HG03439 (cell line): ENCODE measurements around the gene NCK1.
"Not testable (repeated sequence)": the region's sequence is repeated elsewhere in the genome, so short reads cannot be mapped to it uniquely, and the experiment has no call there.

Source experiments
- ATAC-seq: cut with Tn5 transposase; IDR thresholded peaks from one replicate; pipeline ENCODE4 v1.9.1; 2021; ENCODE audit warnings: mild to moderate bottlenecking, moderate library complexity; ENCODE audit not compliant: unreplicated experiment

The NCK1 gene

DNA sequence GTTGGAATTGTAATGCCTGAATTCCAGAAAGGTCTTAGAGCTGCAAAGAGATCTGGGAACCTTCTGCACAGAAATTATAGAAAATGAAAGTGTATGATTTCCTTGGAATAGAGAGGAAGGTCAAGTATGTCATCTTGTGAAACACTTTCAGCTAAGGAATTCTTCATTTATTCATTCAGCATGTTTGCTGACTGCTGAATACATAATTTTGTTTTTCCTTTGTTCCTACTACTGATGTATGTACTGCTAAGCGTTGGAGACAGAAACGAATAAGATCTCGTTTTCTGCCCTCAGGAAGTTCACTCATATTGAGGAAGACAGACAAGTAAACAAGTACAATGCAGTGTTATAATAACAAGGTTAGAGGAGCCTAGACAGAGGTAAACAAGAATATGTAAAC is 81.4 kb downstream of the NCK1 start:
- ATAC-seq: no peak

DNA sequence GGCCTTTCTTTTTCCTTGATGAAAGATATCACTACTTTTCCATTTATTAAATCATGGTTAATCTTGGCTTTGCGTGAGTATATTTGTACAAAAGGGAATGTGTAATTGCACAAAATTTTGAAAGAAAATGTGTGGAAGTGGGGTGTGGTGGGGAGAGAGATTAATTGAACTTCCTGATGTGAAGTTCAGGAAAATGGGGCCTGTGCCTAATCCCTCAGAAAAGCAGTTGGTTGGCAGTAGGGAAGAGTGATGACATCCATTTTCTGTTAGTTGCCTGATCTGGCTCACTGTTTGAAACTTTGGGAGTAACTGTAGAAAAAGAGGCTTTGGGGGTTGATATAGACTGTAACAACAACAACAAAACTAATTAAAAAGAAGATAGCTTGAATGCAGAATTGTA is 85.0 kb downstream of the NCK1 start:
- ATAC-seq: no peak

DNA sequence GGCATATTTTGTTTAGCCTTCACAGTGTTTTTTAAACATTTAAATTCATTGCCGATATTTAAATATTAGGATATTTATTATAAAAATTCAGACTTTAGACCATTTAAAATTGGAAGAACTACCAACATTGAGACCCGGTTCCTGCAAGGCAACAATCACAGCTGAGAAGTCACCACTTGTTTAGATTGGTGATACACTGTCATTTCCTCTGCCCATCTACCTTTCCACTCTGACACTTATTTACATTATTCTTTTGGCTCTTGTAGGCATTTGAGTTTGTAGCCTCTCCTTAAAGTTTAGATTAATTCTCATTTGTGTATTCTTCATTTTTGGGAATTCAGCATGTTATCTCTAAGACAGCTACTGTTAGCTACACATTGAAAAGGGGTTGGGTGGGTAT is 85.5 kb downstream of the NCK1 start:
- ATAC-seq: no peak

DNA sequence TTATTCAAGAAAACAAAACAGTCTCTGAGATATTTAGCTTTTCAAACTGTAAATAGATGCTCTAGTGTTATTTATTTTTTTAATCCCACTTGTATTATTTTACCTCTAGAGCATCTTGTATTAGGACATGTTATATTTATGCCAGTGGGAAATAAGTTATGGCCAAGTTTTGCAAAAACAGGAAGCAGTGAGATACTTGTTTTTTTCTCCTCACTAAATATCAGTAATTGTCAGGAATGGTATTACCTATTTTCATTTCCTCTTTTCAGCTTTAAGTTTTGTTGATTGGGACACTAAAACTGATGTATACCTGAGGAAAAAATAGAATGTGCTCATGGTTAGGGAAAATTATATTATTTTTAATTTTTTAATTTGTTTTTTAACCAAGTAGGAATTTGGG is 87.1 kb downstream of the NCK1 start:
- ATAC-seq: no peak

DNA sequence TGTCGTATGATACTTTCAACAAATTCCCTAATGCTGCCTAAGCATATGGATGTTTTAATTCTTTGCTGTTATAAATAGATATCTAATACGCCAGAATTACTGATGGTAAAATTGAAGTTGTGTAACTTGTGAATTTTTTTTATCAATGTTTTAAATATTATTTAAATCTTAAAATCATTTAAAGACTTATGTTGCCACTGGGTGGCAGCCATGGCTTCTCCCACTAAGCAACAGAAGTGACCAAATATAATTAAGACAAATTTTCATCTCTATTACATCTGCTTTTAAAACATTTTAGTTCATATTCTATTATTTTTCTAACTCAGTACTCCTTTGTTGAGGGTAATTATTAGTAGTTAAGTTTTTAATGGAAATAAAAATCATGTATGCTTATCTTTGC is 87.7 kb downstream of the NCK1 start:
- no peak for ATAC-seq

DNA sequence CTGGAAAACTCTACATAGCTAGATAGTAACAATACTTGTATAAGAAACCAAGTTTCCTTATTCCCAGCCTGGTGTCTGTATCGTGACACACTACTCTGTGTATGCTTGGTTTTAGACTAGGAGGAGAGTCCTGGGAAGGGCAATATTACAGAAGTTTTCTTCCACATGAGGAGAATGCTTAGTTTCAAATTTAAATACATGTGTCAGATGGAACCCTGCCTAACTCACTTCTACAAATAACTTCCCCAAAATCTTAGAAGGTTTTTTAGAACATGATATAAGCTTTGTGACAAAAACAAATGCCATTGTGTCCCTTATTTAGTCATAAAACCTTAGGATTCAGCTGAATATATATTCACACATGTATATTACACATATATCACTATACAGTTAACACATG is 88.6 kb downstream of the NCK1 start:
- ATAC-seq: no peak

DNA sequence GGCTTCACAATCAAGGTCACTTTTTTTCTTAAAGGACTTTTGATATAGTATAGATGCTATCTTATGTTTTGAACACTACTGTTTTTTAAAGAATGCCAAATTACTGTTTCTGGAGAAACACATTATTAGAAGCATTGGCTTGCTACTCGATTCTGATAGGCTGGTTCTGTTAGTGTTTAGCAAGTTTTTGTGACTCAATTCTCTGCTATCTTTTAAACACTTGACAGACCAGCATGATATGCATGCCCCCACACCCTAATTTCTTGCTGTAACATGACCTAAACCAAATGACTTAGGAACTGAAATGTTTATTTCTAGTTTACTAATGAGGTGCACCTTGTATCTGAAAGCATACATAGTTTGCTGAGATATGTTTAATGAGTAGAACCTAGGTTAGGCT is 90.3 kb downstream of the NCK1 start:
- no peak for ATAC-seq

DNA sequence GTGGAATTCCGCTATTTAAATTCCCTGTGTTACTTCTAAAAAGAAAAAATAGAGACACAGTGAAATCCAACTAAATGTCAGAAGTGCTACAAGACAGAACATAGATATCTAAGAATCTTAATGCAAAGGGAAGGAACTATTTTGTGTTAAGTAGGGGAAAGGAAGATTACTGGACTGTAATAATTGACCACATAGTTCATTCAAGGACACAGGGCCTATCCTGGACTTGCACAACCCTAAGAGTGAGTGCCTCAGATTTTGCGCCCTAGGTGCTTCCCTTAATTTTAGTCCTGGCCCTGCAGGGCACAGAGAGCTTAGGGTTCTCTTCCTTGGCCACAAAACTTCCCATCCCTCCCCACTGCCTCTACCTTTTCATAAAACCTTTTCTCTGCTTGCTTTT is 92.2 kb downstream of the NCK1 start:
- ATAC-seq: no peak

DNA sequence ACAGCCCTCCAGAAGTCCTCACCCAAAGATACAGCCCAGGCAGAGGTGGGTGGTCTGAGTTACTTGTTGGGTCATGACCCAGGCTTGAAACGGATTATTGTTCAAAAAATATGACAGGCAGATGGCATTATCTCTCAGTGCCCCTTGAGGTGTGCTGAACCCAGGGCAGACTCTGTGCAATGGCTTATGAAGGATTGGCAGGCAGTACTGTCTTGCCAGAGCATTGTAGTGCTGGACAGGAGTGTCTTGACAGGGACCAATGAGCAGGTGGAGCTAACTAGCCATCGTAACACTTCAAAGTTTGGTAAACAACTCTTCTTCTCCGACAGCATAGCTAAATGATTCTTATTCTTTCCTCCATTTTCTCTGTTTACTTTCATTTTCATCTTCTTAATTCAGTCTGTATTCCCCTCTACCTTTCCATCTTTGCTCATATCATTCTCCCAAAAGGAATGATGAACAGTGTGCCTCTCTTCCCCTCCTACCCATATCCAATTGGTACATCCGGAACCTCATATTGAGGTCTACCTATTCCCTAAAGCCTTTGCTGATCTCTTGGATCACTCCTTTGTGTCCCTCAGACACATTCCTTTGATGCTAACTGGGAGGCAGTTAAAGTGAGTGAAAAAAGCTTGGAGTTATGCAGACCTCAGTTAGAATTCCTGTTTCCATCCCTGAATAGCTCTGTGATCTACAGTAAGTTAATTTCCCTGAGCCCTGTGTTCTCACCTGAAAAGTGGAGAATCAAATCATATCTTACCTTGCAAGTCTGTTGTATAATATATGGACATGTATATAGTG is 93.2 kb downstream of the NCK1 start:
- no peak for ATAC-seq

DNA sequence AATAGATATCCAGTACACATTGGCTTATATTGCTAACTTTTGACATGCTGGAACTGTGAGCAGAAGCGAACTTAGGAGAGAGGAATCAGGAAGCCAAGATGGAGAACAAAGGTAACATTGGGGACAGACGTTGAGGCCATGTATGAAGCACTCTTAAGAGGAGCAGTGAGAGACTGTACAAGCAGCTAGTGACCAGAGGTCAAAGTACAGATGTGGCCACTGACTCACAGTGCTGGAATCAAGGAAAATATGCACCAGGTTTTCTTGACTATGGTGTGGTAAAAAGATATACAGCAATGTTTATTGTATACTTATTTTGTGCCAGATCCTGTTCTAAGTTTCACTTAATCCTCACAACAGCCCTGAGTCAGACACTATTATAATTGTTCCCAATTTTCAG is 93.8 kb downstream of the NCK1 start:
- ATAC-seq: no peak

DNA sequence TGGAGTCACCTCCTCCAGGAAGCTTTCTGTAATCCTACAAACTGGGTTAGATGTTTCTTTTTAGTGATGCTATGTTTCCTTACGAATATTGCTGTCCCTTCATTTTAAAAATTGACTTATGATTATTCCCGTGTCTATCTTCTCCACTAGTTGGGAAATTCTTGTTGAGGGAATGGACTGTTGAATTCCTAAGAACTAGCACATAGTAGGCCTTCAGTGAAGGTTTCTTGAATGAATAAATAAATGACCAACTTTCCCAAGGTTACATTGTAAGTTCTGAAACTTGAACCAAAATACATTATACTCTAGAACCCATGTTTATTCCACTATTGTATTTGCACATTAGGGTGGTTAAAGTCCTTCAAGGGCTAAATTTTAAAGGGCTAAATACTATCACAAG is 95.0 kb downstream of the NCK1 start:
- no peak for ATAC-seq

DNA sequence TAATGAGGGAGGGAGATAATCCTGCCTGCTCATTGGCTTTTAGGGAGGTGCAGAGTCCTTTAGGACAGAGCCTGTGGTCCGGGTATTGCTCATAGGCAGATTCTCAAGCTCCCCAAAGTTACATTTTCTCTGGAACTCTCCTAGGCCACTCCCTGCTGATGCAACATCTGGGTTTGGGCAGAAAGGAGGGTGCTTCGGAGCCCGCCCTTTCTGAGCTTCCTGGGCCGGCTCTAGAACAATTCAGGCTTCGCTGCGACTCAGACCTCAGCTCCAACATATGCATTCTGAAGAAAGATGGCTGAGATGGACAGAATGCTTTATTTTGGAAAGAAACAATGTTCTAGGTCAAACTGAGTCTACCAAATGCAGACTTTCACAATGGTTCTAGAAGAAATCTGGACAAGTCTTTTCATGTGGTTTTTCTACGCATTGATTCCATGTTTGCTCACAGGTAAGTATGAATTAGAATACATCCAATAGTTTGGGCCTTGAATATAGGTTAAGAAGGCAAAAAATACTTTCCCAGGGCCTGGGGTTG is 95.8 kb downstream of the NCK1 start, which contains the start of gene IL20RB:
IL20RB (plus strand) TSS at position 233 of the 538 bp plus-strand sequence; CDS start at position 364, 131 bp downstream.
- no peak for ATAC-seq

DNA sequence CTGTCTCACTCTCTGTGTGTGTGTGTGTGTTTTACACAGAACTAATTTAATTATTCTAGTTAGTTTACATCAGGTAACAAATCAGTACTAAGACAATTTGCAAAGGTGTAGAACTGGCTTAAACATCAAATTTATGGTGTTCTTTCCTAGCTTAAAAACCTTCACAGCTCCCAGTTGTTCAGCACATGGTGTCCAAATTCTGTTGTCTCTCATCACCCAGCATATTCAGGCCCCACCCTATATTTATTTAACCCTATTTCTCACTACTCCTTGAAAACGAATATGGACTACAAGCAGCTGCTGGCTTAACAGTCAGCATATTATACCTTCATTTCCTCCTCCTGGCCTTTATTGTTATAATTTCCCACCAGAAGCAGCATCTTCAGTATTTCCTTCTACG is 96.9 kb downstream of the NCK1 start:
- ATAC-seq: no peak

DNA sequence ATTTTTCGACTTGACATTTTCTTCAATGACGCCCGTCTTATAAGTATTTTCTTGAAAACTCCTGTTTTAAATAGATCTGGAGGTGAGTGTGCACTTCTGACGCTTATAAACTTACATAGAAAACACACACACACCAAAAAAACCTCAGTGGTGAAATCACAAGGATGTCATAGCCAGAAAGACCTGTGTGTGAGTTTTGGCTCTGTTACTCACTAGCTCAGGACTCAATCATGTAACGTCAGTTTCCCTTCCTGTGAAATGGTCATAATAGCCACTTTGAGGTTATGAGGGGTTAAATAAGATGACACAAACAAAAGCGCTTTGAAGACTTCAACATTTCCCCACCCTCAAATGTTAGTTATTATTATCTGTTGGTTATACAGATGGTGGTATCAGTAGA is 97.6 kb downstream of the NCK1 start:
- ATAC-seq: no peak

DNA sequence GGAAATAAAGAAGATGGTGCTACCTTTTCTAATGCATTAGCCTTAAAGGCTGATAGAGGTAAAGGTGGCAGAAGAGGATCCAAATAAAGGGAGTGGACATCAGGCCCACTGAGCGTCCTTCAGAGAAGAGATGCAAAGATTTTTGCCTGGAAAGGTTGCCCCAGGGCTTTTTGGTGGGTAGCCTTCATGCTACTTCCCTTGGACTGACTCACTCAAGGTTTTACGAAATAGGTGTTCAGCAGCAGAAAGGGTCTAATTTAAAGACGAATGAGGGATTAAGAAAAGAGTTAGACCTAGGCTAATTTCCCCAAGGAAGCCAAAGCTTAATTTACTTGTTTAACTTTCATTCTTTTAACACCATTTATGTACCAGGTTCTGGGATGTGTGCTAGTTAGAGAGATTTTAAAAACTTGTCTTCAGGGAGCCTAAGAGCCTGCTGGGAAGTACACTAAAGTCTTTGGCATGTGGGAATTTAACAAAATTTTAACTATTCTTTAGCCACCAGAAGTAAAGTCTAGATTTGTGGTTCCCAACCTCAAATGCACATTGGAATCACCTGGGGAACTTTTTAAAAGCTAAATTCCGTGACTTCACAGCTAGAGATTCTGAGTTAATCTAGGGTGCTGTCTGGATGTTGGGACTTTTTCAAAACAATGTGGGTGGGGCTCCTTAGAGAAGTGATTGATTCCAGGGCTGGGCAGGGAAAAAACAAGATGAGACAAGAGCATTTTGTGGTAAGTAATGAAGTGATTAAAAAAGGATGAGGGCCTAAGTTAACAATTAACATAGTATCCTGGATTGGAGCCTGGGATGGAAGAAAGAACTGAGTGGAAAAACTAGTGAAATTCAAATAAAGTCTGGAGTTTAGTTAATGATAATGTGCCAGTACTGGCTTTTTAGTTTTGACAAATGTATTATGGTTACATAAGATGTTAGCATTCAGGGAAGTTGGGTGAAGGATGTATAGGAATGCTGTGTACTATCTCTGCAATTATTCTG is 99.1 kb downstream of the NCK1 start:
- ATAC-seq: no peak

DNA sequence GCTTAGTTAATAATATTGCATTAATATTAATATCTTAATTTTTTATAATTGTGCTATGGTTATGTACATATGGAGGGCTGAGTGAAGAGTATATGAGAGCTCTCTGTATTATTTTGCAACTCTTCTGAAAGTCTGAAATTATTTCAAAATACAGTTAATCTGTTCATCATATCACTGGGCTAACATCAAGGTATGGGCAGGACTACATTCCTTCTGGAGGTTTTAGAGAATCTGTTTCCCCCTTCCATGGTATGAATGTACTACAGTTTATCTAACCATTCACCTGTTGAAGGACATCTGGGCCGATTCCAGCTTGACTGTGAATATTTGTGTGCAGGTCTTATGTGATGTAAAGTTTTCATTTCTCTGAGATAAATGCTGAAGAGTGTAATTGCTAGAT is 100.9 kb downstream of the NCK1 start:
- ATAC-seq: no peak

DNA sequence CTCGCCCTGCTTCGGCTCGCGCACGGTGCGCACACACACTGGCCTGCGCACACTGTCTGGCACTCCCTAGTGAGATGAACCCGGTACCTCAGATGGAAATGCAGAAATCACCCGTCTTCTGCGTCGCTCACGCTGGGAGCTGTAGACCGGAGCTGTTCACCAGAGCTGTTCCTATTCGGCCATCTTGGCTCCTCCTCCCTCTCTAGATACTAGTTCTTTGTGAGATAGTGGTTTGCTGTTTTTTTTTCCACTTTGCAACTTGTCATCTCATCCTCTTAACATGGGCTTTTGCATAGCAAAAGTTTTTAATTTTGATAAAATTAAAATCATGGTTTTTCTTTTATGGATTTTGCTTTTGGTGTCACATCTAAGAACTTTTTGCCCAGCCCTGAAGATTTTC is 107.5 kb downstream of the NCK1 start:
- ATAC-seq: not testable (repeated sequence)

DNA sequence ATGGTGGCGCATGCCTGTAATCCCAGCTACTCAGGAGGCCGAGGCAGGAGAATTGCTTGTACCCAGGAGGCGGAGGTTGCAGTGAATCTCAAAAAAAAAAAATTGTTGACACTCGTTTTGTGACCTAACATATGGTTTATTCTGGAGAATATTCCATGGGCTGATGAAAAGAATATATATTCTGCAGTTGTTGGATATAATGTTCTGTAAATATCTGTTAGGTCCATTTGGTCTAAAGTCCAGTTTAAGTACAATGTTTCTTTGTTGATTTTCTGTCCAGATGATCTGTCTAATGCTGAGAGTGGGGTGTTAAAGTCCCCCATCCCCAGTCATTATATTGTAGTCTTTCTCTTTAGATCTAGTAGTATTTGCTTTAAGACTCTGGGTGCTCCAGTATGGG is 111.3 kb downstream of the NCK1 start:
- ATAC-seq: no peak

DNA sequence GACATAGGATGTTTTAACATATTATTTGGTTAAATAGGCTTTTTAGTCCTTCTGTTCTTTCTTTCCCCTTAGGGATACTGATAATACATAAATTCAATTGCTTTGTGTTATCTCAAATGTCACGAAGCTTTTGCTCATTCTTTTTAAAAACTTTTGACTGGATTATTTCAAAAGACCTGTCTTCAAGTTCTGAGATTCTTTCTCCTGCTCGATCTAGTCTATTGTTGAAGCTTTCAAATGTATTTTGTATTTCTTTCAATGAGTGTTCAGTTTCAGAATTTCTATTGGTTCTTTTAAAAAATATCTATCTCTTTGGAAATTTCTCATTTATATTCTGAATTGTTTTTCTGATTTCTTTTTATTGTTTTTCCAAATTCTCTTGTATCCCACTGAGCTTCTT is 112.7 kb downstream of the NCK1 start:
- ATAC-seq: no peak

DNA sequence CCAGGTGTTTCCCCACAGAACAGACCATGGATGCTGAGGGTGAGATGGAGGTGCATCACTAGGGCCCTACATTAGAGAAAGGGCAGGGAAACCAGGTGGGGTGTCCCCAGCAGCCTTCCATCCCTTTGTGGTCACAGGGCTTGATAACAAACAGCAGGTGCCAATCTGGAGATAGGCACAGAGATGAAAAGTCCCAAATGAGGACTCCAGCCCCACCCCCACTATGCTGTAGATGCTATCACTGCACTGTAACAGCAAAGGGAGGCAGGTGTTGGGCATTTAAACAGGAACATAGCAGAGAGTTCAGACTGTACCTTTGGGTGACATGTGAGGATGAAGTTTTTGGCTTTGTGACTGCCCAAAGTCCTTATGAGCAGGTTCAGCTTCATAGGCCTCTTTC is 117.2 kb downstream of the NCK1 start:
- ATAC-seq: no peak

DNA sequence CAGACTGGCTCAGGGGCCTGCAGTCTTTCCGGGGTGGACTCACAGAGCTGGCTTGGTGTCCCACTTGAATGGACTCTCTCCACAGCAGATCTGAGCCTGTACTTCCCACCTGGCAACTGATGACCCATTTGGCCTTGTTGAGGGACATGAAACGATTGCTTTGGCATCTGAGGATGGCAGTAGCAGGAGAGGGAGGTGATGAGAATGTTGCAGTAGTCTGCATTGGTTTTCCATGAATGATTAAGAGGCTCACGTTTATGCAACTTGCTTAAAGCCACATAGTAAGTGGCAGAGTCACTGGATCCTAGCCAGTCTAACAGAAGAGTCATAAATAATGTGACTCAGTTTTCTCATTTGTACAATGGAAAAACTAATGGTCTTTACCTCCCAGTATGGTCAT is 117.7 kb downstream of the NCK1 start:
- ATAC-seq: no peak

DNA sequence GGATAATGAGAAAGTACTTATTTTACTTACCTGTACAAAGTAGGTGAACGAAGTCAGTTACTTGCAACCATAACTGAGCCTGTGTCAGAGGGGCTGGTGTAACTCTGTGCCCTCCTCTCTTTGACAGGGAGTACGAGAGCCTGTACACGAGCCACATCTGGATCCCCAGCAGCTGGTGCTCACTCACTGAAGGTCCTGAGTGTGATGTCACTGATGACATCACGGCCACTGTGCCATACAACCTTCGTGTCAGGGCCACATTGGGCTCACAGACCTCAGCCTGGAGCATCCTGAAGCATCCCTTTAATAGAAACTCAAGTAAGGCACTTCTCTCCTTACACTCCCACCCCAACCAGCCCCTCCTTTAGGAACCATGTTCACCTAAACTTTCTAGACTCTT is 120.0 kb downstream of the NCK1 start:
- no peak for ATAC-seq
